Kidney epithelial cell (primary cell): ENCODE data around the gene SLC4A1AP. TPM values are rescaled to one million over a fixed set of nuclear protein-coding genes. Genes with fewer than 3 reads are reported as not detected.
"Not testable (repeated sequence)": the region's sequence is repeated elsewhere in the genome, so short reads cannot be mapped to it uniquely, and the experiment has no call there.

Experiments
- DNase-seq: peaks from one replicate; pipeline ENCODE4 v3.0.0-alpha.2; 2010; ENCODE audit warnings: low read depth
- H3K27me3 ChIP-seq: 2 replicates; pipeline ENCODE4 v1.6.0; 2011; ENCODE audit warnings: low read length; ENCODE audit not compliant: control insufficient read depth, insufficient read depth
- H3K36me3 ChIP-seq: 2 replicates; pipeline ENCODE4 v1.5.1; 2011; ENCODE audit warnings: low read length; ENCODE audit not compliant: control insufficient read depth, insufficient read depth
- H3K4me3 ChIP-seq: 2 replicates; pipeline ENCODE4 v1.5.1; 2011; ENCODE audit warnings: low read depth, mild to moderate bottlenecking, control low read depth, low read length
- total RNA-seq: library from RNA; depleted of rRNA; stranded (reverse); fragments of >200 nt; gene quantifications from 2 replicates; pipeline ENCODE4 v1.2.3, GENCODE V29; 2015
- TF ChIP-seq, protein P1 (sequence below): IDR thresholded peaks from 2 replicates; pipeline ENCODE4 v1.5.1; 2011; ENCODE audit warnings: mild to moderate bottlenecking, moderate library complexity, low read length, control low read depth, inconsistent platforms; ENCODE audit not compliant: insufficient read depth, poor library complexity, severe bottlenecking

SLC4A1AP gene
- total RNA-seq, 1 donor from 2014 or later = 25.0 TPM

DNA sequence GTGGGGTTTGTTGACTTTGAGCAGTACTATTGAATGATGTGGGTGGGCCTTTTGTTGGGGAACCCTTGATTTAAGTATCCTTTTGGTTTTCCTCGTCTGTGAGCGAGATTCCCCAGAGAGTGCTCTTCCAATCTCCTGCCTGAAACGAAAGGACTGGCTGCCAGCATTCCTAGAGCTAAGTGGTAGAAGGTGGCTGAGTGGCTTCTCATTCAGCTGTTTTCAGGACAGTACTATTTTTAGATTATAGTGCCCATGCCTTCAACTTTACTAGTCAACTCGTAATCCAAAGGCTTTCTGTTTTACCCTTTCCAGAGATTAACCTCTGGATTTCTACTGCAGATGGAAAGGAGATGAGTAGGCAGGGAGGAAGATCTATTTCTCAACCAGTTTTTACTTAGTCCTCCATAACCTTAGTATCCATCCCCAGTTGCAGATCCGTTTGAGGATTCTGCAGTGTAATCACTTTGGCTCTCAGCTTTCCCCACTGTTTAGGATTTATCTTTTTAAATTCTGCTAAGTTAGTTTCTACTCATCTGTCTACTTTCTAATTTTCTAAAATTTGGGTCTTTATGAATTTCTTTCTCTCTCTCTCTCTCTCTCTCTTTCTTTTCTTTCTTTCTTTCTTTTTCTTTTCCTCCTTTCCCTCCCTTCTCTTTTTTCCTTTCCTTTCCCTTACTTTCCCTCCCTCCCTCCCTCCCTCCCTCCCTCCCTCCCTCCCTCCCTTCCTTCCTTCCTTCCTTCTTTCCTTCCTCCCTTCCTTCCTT, 9.2 kb downstream of the SLC4A1AP start:
- TF ChIP-seq, protein P1, sequence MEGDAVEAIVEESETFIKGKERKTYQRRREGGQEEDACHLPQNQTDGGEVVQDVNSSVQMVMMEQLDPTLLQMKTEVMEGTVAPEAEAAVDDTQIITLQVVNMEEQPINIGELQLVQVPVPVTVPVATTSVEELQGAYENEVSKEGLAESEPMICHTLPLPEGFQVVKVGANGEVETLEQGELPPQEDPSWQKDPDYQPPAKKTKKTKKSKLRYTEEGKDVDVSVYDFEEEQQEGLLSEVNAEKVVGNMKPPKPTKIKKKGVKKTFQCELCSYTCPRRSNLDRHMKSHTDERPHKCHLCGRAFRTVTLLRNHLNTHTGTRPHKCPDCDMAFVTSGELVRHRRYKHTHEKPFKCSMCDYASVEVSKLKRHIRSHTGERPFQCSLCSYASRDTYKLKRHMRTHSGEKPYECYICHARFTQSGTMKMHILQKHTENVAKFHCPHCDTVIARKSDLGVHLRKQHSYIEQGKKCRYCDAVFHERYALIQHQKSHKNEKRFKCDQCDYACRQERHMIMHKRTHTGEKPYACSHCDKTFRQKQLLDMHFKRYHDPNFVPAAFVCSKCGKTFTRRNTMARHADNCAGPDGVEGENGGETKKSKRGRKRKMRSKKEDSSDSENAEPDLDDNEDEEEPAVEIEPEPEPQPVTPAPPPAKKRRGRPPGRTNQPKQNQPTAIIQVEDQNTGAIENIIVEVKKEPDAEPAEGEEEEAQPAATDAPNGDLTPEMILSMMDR = no peak
- DNase-seq = no peak
- Histone ChIP-seq H3K27me3 (no peaks in the 10 kb centered on the region), H3K36me3 (no peaks in the 10 kb centered on the region), H3K4me3 (no peak overlapping the region)

DNA sequence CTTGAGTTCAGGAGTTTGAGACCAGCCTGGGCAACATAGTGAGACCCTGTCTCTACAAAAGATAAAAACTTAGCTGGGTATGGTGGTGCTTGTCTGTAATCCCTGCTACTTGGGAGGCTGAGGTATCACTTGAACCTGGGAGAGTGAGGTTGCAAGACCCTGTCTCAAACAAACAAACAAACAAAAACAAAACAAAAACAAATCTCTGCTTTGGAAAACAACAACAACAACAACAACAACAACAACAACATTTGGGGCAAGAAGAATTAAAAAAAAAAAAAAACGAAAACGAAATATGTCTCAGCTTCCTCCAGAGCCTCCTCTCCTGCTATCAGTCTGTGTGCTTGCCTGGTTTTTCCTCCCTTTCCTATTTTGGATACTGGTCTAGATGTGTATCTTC, 16.9 kb downstream of the SLC4A1AP start:
- Histone ChIP-seq H3K27me3 (no peaks in the 10 kb centered on the region), H3K36me3 (peaks cover 2% of the 10 kb centered on the region), H3K4me3 (no peak overlapping the region)
- no peak for DNase-seq
- TF ChIP-seq, protein P1 = no peak

DNA sequence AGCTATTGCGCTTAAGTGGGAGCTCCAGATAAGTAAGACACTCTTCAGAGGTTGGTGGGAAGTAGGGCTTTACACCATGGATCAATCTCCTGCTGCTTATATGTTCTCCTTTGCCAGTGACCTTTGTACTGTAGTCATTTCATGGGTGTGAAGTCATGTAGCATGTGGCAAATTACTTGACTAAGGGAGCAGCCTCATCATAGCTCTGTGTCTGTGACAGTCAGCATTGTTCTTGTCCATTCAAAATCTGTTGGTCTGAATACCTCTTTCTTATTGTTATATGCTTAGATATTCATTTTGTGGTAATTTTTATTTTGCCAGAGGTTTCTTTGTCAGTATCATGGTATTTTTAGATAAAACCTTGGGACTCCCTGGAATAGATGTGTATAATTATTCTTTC, 18.2 kb downstream of the SLC4A1AP start:
- no peaks in the 10 kb centered on the region for H3K27me3 ChIP-seq
- peaks cover 2% of the 10 kb centered on the region for H3K36me3 ChIP-seq
- TF ChIP-seq, protein P1 = no peak
- no peak overlapping the region for H3K4me3 ChIP-seq
- no peak for DNase-seq

GRCh38 chr2:27682334-27682771, 18.7 kb downstream of the SLC4A1AP start:
- H3K4me3 ChIP-seq, H3K36me3 ChIP-seq, H3K27me3 ChIP-seq: not testable (repeated sequence)
- peak; percentile 89 for DNase-seq

- no peak overlapping the region for H3K4me3 ChIP-seq
- TF ChIP-seq, protein P1 = peak; percentile 87
- peaks cover 4% of the 10 kb centered on the region for H3K36me3 ChIP-seq
Measured at GRCh38 chr2:27683390-27684071, 19.8 kb downstream of the SLC4A1AP start.

GRCh38 chr2:27685006-27685405, 21.3 kb downstream of the SLC4A1AP start:
- not testable (repeated sequence) for DNase-seq, H3K27me3 ChIP-seq, H3K36me3 ChIP-seq, H3K4me3 ChIP-seq

More at GRCh38 chr2:27683390-27684071, 19.8 kb downstream of the SLC4A1AP start:
- H3K27me3 ChIP-seq = no peaks in the 10 kb centered on the region
- peak; percentile 61 for DNase-seq
